GM19397 (cell line): ENCODE data around the gene FOXB1.

Source experiments
- ATAC-seq: cut with Tn5 transposase; IDR thresholded peaks from one replicate; pipeline ENCODE4 v1.9.1; 2021; ENCODE audit warnings: mild to moderate bottlenecking, moderate library complexity; ENCODE audit not compliant: unreplicated experiment

The FOXB1 gene

DNA sequence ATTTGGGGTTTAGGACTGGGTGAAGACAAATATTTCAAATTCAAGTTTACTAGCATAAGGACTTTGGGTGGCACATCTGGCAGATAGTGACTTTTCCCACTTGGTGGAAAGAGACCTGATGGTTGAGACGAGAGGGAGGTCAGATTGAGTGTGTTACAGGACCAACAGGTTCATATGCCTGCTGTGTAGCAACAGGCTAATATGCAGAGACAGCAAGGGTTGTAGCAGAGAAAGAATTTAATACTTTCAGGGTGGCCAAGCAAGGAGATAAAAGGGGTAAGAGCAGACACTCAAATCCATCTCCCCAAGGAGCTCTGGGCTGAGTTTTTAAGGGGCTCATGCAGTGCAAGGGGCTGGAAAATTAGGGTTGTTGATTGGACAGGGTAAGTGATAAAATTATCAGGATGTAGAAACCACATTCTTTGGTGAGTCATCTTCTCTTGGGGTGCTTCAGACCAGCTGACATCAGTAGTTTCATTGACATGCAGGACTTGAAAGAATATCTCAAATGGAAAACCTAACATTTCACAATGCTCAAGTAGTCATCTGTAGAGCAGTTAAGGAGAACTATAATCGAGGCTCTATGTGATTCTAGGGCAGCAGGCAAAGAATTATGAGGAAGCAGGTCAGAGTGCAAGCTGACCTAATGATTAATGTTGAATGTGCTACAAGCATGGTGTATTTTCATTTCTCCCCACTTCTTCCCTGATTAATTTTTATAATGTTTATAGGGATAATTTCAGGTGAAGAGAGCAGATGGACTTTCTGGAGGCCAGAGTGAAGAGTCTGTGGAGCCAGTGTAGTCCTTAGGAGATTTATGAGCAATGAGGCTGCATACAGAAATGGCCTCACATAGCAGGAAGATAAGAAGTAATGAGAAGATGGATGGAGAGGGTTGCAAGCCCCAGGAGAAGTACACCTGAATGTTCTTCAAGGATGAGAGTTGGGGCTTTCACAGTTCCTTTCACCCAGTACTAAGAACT lies 13.7 kb downstream of the FOXB1 start:
- ATAC-seq, result no peak

DNA sequence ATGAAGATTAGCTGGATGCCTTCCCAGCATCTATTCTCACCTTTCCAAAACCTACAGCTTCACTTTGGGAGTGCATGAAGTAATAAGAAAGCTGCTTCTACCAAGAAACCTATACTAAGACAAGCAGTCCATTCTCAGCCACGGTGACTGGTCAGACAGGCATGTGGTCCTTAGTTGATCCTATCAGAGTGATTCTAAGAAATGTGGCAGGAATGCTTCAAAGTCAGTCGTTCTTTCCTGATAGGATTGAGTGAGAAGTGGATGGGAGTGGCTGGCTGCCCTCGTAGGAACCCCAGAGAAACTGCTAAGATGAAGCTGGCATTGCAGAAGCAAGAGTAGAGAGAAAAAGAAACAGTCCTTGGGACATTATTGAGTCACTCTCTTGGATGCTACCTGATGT lies 16.6 kb downstream of the FOXB1 start:
- ATAC-seq, result no peak

DNA sequence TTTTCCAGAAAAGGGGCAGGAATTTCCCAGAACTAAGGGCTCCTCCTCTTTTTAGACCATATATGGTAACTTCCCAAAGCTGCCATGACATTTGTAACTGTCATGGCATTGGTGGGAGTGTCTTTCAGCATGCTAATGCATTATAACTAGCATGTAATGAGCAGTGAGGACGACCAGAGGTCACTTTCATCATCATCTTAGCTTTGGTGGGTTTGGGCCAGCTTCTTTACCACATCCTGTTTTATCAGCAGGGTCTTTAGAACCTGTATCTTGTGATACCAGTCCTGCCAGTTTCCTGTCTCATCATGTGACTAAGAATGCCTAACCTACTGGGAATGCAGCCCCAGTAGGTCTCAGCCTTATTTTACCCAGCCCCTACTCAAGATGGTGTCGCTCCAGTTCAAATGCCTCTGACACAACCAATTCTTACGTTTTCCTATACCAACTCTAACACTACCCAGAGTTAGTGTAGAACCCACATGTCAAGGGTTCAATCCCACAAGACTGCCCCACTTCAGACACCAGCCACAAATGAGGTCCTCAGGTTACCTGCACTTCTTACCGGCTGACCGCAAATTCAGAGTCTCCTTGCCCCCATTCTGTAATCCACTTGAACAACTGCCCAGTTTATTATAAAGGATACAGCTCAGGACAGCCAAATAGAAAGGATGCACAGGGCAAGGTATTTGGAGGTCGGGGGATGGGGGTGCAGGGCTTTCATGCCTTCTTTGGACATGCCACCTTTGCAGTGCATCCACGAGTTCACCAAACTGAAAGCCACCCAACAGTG lies 17.7 kb downstream of the FOXB1 start:
- no peak for ATAC-seq

DNA sequence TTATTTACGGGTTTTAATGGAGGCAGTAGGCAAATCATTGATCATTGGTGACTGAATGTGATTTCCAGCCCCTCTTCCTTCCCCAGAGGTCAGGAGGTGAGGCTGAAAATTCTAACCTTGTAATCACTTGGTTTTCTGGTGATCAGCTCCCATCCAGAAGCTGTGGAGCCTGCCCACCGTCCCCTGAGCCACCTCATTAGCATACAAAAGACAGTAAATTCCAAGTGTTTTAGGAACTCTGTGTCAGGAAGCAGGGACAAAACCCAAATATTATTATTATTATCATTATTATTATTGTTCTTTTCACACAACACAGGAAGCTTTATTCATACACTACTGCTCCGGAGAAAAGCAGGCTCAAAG lies 18.2 kb downstream of the FOXB1 start:
- ATAC-seq, result no peak

DNA sequence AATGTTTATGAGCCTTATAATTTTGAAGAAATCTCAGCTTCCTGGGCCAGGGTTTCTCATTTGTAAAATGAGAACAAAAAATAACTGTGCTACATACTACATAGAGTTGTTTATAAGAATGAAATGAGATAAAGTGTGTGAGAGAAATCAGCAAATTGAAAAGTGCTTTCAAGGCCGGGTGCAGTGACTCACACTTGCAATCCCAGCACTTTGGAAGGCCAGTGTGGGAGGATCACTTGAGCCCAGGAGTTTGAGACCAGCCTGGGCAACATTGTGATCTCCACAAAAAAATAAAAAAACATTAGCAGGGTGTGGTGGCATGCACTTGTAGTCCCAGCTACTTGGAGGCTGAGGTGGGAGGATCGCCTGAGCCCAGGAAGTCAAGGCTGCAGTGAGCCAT lies 22.4 kb downstream of the FOXB1 start:
- no peak for ATAC-seq

DNA sequence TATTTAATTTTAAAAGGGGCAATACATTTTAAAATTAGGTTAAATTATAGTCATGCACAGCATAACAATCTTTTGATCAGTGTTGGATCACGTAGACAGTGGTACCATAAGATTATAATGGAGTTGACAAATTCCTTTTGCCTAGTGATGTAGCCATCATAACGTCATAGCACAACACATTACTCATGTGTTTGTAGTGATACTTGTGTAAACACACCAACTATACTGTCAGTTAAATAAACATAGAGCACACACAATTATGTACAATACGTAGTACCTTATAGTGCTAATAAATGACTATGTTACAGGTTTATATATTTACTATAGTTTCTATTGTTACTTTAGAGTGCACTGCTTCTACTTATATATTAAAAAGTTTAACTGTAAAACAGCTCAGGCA lies 31.2 kb downstream of the FOXB1 start:
- no peak for ATAC-seq

DNA sequence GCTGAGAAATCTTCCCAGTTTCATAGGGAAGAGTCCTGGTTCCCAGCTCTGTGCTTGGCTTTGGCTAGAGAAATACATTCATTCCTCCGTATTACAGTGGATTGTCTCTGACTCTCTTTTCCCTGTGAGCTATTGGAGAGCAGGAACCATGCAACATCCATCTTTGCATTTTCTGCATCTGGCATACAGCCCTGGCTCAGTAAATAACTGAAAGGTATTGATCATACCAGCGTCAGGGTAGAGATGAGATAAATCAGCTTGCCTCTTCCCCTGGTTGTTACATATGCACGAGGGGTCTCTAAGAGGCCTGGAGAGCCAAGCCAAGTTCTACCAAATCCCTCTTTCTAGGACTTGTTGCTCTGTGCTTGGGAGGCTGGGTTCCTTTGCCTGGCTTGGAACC lies 35.2 kb downstream of the FOXB1 start:
- ATAC-seq, result no peak

DNA sequence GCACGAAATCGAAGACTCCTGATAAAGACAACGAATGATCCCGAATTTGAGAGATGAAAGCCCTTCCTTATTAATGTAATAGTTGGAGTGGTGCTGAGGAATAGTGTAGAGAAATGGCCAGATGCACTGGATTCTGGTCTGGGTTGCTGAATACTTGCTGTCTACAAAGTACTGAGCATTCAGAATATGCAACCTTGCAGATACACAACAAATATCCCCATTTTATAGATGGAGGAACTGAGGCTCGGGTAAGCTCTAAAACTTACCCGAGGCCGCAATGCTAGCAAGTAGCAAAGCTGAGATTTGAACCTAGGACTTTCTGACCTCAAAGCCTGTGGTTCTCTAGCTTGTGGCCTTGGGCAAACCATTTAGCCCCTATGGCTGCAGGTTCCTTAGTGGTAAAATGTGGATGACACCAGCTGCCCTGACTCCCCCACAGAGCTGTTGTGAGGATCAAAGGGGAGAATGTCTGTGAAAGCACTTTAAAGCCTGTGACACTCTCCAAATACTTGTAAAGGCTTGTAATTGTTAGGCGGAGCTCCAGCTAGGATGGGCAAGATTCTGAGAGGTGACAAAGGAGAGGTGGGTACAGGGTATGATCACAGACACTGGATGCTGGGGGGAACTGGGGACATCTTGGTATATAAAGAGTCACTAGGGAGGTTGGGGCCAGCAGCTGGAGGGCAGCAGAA lies 39.8 kb downstream of the FOXB1 start:
- ATAC-seq, result no peak

DNA sequence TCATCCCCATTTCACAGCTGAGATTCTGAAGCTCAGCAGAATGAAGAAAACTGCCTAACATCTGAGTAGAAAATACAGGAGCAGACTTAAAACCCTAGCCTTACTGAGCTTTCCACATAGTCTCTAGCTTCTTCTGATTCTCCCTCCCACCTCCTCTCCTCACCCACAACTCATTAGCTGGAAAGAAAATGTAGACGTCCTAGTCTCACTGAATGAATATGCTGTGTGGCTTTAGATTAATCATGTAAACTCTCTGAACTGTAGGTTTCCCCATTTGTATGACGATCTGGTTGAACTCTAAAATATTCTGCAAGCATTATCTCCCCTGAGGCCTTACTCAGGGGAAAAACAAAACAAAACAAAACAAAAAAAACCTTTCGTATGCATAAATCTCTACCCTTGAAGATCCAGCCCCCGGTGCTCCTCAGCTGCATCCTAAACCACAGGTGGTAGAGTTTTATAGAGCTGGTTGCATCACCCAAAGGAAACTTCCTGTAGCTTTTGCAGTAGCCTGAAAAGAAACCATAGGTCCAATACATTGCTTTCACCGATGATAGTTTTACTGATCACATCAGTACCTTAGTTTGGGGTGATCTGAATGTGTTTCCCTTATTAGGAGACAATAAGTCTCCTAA lies 40.6 kb downstream of the FOXB1 start:
- no peak for ATAC-seq

DNA sequence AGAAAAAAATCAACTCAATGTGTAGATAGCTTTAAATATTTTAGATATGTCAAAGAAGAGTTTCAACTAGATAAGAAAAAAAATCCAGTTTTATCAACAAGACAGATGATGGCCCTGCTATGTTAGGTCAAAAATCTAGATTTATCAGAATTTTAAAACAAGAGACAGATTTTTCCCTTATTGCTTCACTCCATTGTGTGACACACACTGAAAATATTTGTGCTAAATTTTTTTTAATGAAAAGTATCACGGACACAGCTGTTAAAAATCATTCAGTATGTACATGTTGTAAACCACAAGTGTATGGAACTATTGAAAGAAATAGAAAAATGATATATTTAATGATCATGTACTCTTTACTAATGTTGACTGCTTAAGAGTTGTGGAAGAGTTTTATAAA lies 43.6 kb downstream of the FOXB1 start:
- no peak for ATAC-seq

DNA sequence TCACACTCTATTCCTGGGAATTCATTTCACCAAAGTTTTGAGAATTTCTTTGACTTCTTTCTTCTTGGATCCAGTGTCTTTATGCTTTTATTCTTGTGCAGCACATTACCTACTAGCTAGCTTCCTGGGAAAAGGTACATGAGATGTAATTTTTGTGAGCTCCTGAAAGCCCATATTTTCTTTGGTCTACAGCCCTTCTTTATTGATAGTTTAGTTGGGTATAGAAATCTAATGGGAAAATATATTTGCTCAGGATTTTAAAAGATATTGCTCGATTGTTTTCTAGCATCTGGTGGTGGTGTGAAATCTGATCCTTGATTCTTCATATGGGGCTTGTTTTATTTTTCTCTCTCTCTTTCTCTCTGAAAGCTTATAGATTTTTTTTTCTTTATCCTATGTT lies 45.8 kb downstream of the FOXB1 start:
- ATAC-seq, result no peak

DNA sequence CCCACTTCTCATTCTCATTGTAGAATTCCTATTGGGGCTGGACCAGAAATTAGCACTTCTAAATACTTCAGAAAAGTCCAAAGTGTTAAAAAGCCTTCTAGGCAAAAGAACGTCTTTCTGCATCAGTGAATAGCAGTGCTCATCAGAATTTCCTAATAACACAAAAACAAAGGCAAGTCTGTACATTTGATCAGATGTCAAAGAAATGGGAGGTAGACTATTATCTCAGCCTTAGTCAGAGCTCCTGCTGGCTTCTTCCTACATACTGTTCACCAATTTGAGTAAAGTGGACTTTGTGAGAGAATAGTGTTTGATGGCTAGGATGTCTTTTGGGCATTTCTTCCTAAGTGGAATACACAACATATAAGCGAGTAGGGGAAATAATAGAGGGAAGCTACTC lies 48.7 kb downstream of the FOXB1 start:
- no peak for ATAC-seq

DNA sequence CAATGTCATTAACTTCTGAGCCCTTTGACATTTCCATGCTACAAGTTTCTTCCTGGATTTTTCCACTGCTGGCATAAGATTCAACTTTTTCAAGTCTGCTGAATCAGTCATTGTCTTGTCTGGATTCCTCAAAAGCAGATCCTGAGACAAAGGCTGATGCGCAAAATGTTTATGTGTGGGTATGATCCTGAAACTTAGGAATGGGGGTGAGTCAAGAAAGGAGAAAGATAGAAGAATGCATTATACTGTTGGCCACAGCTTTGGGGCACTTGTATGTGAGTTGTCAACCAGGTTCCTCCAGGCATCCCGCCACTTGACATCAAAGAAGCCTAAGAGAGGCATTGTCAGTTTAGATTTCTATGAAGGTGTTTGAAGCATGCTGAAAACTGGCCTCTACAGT lies 50.4 kb downstream of the FOXB1 start:
- ATAC-seq, result no peak
